HepG2 (cell line): ENCODE results near the gene DLG3. TPM values are rescaled to one million over a fixed set of nuclear protein-coding genes. Genes with fewer than 3 reads are reported as not detected.
A peak's percentile ranks its signal among the peaks of the same experiment; 100 is the strongest.

ENCODE experiments used
- CENPBD1 ChIP-seq: sonication (generic); formaldehyde crosslinking; IDR thresholded peaks from 2 replicates; pipeline ENCODE4 v1.8.0; 2022; ENCODE audit warnings: missing genetic modification reagents, low read depth, mild to moderate bottlenecking, borderline replicate concordance
- DPF2 ChIP-seq: sonication (generic); formaldehyde crosslinking; IDR thresholded peaks from 2 replicates; pipeline ENCODE4 v1.4.0; 2020; ENCODE audit warnings: mild to moderate bottlenecking, low read depth, missing genetic modification reagents, borderline replicate concordance
- ELF3 ChIP-seq: IDR thresholded peaks from 2 replicates; pipeline ENCODE4 v1.6.1; 2016; ENCODE audit warnings: missing genetic modification reagents, missing compliant biosample characterization
- GATAD2A ChIP-seq: IDR thresholded peaks from 2 replicates; pipeline ENCODE4 v1.6.1; 2016
- GFI1 ChIP-seq: sonication (generic); formaldehyde crosslinking; IDR thresholded peaks from 2 replicates; pipeline ENCODE4 v1.5.0; 2020; ENCODE audit warnings: missing genetic modification reagents, mild to moderate bottlenecking, borderline replicate concordance
- HMG20A ChIP-seq: IDR thresholded peaks from 2 replicates; pipeline ENCODE4 v1.6.1; 2016; ENCODE audit warnings: borderline replicate concordance
- HNF4A ChIP-seq: sonication (generic); formaldehyde crosslinking; IDR thresholded peaks from 2 replicates; pipeline ENCODE4 v1.4.0; 2020; ENCODE audit warnings: missing genetic modification reagents
- KDM2A ChIP-seq: sonication (generic); formaldehyde crosslinking; IDR thresholded peaks from 2 replicates; pipeline ENCODE4 v1.4.0; 2020; ENCODE audit warnings: low read depth, missing genetic modification reagents, borderline replicate concordance
- MBD4 ChIP-seq: IDR thresholded peaks from 2 replicates; pipeline ENCODE4 v1.6.1; 2012; ENCODE audit warnings: low read length, inconsistent platforms, borderline replicate concordance
- MED8 ChIP-seq: sonication (generic); formaldehyde crosslinking; IDR thresholded peaks from 2 replicates; pipeline ENCODE4 v1.8.1; 2023; ENCODE audit warnings: mild to moderate bottlenecking, missing genetic modification reagents; ENCODE audit not compliant: insufficient replicate concordance
- MEIS2 ChIP-seq: sonication (generic); formaldehyde crosslinking; IDR thresholded peaks from 2 replicates; pipeline ENCODE4 v1.9.0; 2021; ENCODE audit warnings: mild to moderate bottlenecking, missing genetic modification reagents
- MIXL1 ChIP-seq: IDR thresholded peaks from 2 replicates; pipeline ENCODE4 v1.6.1; 2016
- RFXAP ChIP-seq: sonication (generic); formaldehyde crosslinking; IDR thresholded peaks from 2 replicates; pipeline ENCODE4 v1.4.0; 2020; ENCODE audit warnings: missing genetic modification reagents, borderline replicate concordance
- SMAD1 ChIP-seq: sonication (generic); formaldehyde crosslinking; IDR thresholded peaks from 2 replicates; pipeline ENCODE4 v1.4.0; 2020; ENCODE audit warnings: missing genetic modification reagents, low read depth, mild to moderate bottlenecking, borderline replicate concordance
- STAT6 ChIP-seq: sonication (generic); formaldehyde crosslinking; IDR thresholded peaks from 2 replicates; pipeline ENCODE4 v1.4.0; 2020; ENCODE audit warnings: missing genetic modification reagents, mild to moderate bottlenecking, borderline replicate concordance
- ZBTB25 ChIP-seq: IDR thresholded peaks from 2 replicates; pipeline ENCODE4 v1.6.1; 2018; ENCODE audit warnings: missing genetic modification reagents
- ZNF317 ChIP-seq: sonication (generic); formaldehyde crosslinking; IDR thresholded peaks from 2 replicates; pipeline ENCODE4 v1.5.0; 2020; ENCODE audit warnings: mild to moderate bottlenecking, missing genetic modification reagents
- ZNF737 ChIP-seq: sonication (generic); formaldehyde crosslinking; IDR thresholded peaks from 2 replicates; pipeline ENCODE4 v1.5.0; 2020; ENCODE audit warnings: missing genetic modification reagents, mild to moderate bottlenecking, borderline replicate concordance
- ZNF775 ChIP-seq: sonication (generic); formaldehyde crosslinking; IDR thresholded peaks from 2 replicates; pipeline ENCODE4 v1.4.0; 2020; ENCODE audit warnings: missing genetic modification reagents, mild to moderate bottlenecking, moderate library complexity, borderline replicate concordance
- polyA plus RNA-seq, 8 experiments: library from polyadenylated mRNA; depleted of rRNA in 3 of 8; stranded (reverse) in 7 of 8; unstranded in 1 of 8; fragments of >200 nt; fragmentation: Illumina TruSeq in 4 of 8; extraction: Trizol in 4 of 8; gene quantifications; 2 replicates each; pipeline versions ENCODE4 v1.2.1 to v1.2.3, GENCODE V29; 2011 to 2016; ENCODE audit warnings: low read depth in 4 of 8, missing spikeins in 1 of 8, mixed read lengths in 1 of 8; ENCODE audit not compliant: insufficient read depth in 1 of 8
- total RNA-seq, 5 experiments: library from RNA; depleted of rRNA; stranded (reverse); fragments of >200 nt; fragmentation: Illumina TruSeq; extraction: Trizol; gene quantifications; 2 replicates each; pipeline ENCODE4 v1.2.3, GENCODE V29; 2016; ENCODE audit warnings: low read depth in 1 of 5
- TF ChIP-seq, protein P1 (sequence below): sonication (generic); formaldehyde crosslinking; IDR thresholded peaks from 2 replicates; pipeline ENCODE4 v1.4.0; 2020; ENCODE audit warnings: missing genetic modification reagents, borderline replicate concordance

DLG3 gene
- total and polyA plus RNA-seq, 2 of the 13 experiments (the other 11 are each of a cell fraction or from before 2014, with no cell fraction given), result 9.9 to 19.4 TPM

- TF ChIP-seq SMAD1 (CRISPR knock-in tag) (no peak), MBD4 (no peak), CENPBD1 (CRISPR knock-in tag) (no peak), HMG20A (CRISPR knock-in tag) (peak; percentile 32; the same call in 1 of the 2 replicates), GATAD2A (peak; percentile 62), ZNF737 (CRISPR knock-in tag) (no peak), STAT6 (CRISPR knock-in tag) (no peak), DPF2 (CRISPR knock-in tag) (no peak), RFXAP (CRISPR knock-in tag) (no peak), MED8 (CRISPR knock-in tag) (no peak), ELF3 (CRISPR knock-in tag) (peak; percentile 43; the same call in 1 of the 2 replicates), MIXL1 (CRISPR knock-in tag) (peak; percentile 91), KDM2A (CRISPR knock-in tag) (no peak), MEIS2 (CRISPR knock-in tag) (no peak), GFI1 (CRISPR knock-in tag) (peak; percentile 63; the same call in 1 of the 2 replicates), ZNF775 (CRISPR knock-in tag) (no peak), HNF4A (CRISPR knock-in tag) (peak; percentile 50), ZBTB25 (CRISPR knock-in tag) (no peak), ZNF317 (CRISPR knock-in tag) (no peak)
- TF ChIP-seq, protein P1, sequence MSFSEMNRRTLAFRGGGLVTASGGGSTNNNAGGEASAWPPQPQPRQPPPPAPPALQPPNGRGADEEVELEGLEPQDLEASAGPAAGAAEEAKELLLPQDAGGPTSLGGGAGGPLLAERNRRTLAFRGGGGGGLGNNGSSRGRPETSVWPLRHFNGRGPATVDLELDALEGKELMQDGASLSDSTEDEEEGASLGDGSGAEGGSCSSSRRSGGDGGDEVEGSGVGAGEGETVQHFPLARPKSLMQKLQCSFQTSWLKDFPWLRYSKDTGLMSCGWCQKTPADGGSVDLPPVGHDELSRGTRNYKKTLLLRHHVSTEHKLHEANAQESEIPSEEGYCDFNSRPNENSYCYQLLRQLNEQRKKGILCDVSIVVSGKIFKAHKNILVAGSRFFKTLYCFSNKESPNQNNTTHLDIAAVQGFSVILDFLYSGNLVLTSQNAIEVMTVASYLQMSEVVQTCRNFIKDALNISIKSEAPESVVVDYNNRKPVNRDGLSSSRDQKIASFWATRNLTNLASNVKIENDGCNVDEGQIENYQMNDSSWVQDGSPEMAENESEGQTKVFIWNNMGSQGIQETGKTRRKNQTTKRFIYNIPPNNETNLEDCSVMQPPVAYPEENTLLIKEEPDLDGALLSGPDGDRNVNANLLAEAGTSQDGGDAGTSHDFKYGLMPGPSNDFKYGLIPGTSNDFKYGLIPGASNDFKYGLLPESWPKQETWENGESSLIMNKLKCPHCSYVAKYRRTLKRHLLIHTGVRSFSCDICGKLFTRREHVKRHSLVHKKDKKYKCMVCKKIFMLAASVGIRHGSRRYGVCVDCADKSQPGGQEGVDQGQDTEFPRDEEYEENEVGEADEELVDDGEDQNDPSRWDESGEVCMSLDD (CRISPR knock-in tag), result no peak
Observed at GRCh38 chrX:70398899-70399298, 45.7 kb upstream of the DLG3 start (continued).
